ENCODE measurements around the gene RAPGEF1.

RAPGEF1 gene

GRCh38 chr9:131546336-131547084, 193.4 kb downstream of the RAPGEF1 start (continued):
- peak; percentile 91 for TF ChIP-seq ZNF398 (tag by site-specific recombination; IDR thresholded peaks at IDR 0.05)
- no peak for TF ChIP-seq ZNF391 (tag by site-specific recombination; IDR thresholded peaks at IDR 0.05; ENCODE audit: borderline replicate concordance, low read depth)
- peak; percentile 83 for TF ChIP-seq PATZ1 (tag by site-specific recombination; IDR thresholded peaks at IDR 0.05)
- TF ChIP-seq PRDM10 (tag by site-specific recombination; IDR thresholded peaks at IDR 0.05) = peak; percentile 77; the same call in 1 of the 2 replicates
- no peak for TF ChIP-seq ZNF214 (tag by site-specific recombination; IDR thresholded peaks at IDR 0.05; ENCODE audit: borderline replicate concordance)
- no peak for TF ChIP-seq ZSCAN18 (tag by site-specific recombination; IDR thresholded peaks at IDR 0.05)
- TF ChIP-seq KLF1 (tag by site-specific recombination; IDR thresholded peaks at IDR 0.05) = no peak
- no peak for TF ChIP-seq ZNF433 (tag by site-specific recombination; IDR thresholded peaks at IDR 0.05; ENCODE audit: low read depth)
- 0 out of 2 replicates have a peak, but pooled peaks have one; percentile 6 for TF ChIP-seq ZNF777 (tag by site-specific recombination; IDR thresholded peaks at IDR 0.05; ENCODE audit: borderline replicate concordance)
- TF ChIP-seq ZNF266 (tag by site-specific recombination; IDR thresholded peaks at IDR 0.05; ENCODE audit: low read depth) = no peak
- TF ChIP-seq FEZF1 (tag by site-specific recombination; IDR thresholded peaks at IDR 0.05) = no peak
- no peak for TF ChIP-seq TRIM28 (IDR thresholded peaks at IDR 0.05; ENCODE audit: borderline replicate concordance, low read length)
- TF ChIP-seq ZSCAN16 (tag by site-specific recombination; IDR thresholded peaks at IDR 0.05) = no peak

GRCh38 chr9:131545786-131546335, 194.0 kb downstream of the RAPGEF1 start:
- no peaks in the 10 kb centered on the region for H3K9me3 ChIP-seq (ENCODE audit: control insufficient read depth, insufficient read depth, low read depth, low read length)
- TF ChIP-seq EGR2 (tag by site-specific recombination; IDR thresholded peaks at IDR 0.05; ENCODE audit: low read depth) (peak; percentile 63), ZFHX2 (tag by site-specific recombination; conservative IDR thresholded peaks at IDR 0.05) (peak; percentile 76), ZBTB49 (tag by site-specific recombination; IDR thresholded peaks at IDR 0.05; ENCODE audit: low read depth) (no peak), ZNF777 (tag by site-specific recombination; IDR thresholded peaks at IDR 0.05; ENCODE audit: borderline replicate concordance) (peak; percentile 64; the same call in 1 of the 2 replicates)
- peak overlapping the region; percentile 22; the same call in 1 of the 2 replicates for H3K27ac ChIP-seq (ENCODE audit: extremely low read depth, low read depth, low read length)
- H3K36me3 ChIP-seq (ENCODE audit: control insufficient read depth in 2 of 2, insufficient read depth in 1 of 2, low read length in 2 of 2) = no peaks in the 10 kb centered on the region
- H3K4me1 ChIP-seq (ENCODE audit: control insufficient read depth, insufficient read depth, low read length) = 0 out of 2 replicates have a peak, but pooled peaks cover 3% of the 10 kb centered on the region
- CTCF ChIA-PET = interaction anchor here (0.7 to 1.2 kb wide), 3 partner anchors 46 to 205 kb away, joined by 3 to 4 read pairs (median 4); no protein-coding TSS in a partner anchor
- H3K4me3 ChIP-seq (ENCODE audit: low read depth, low read length) = peak overlapping the region; percentile 28
- POLR2A ChIA-PET = interaction anchor here (0.6 to 1.7 kb wide), 5 partner anchors 14 to 229 kb away, joined by 3 to 7 read pairs (median 4); no protein-coding TSS in a partner anchor
